Breast epithelium (tissue), 3 donors: ENCODE results near the gene PCDHA4.
"Not testable (repeated sequence)": the region's sequence is repeated elsewhere in the genome, so short reads cannot be mapped to it uniquely, and the experiment has no call there.

Source experiments
- CTCF ChIP-seq, 3 donors: fragments of 450-650 bp; IDR thresholded peaks; one replicate each; pipeline ENCODE4 v1.5.1; 2016 to 2017; ENCODE audit warnings: antibody characterized with exemption in 3 of 3, mild to moderate bottlenecking in 3 of 3, moderate library complexity in 3 of 3
- POLR2AphosphoS5 ChIP-seq, 3 donors: sonication (generic); formaldehyde crosslinking; IDR thresholded peaks; one replicate each; pipeline ENCODE4 v1.6.1; 2017; ENCODE audit warnings: antibody characterized with exemption in 3 of 3

GRCh38 chr5:140787849-140788504 lies 18.9 kb upstream of the PCDHA4 start:
- TF ChIP-seq CTCF, POLR2AphosphoS5 (IDR thresholded peaks at IDR 0.05): not testable (repeated sequence)
